Mucosa of descending colon (tissue), 3 donors: Measurements from ENCODE around the gene HOXA11. TPM values are rescaled to one million over a fixed set of nuclear protein-coding genes. Genes with fewer than 3 reads are reported as not detected.
A peak's percentile ranks its signal among the peaks of the same experiment; 100 is the strongest.

Experiments
- ATAC-seq: fragments of 200-7000 bp; cut with Tn5 transposase; one replicate; pipeline ENCODE4 v1.9.1; 2020; ENCODE audit warnings: mild to moderate bottlenecking, moderate library complexity
- DNase-seq, 3 donors: peaks; one replicate each; pipeline ENCODE4 v3.0.0-alpha.2; 2020
- H3K36me3 ChIP-seq: fragments of 200-600 bp; one replicate; pipeline ENCODE4 v1.8.0; 2021; ENCODE audit warnings: low read depth, mild to moderate bottlenecking
- H3K4me1 ChIP-seq: fragments of 200-600 bp; one replicate; pipeline ENCODE4 v1.8.0; 2021; ENCODE audit warnings: low read depth, mild to moderate bottlenecking
- H3K4me3 ChIP-seq: fragments of 200-600 bp; one replicate; pipeline ENCODE4 v1.8.0; 2021; ENCODE audit warnings: mild to moderate bottlenecking
- H3K9me3 ChIP-seq: fragments of 200-600 bp; one replicate; pipeline ENCODE4 v1.8.0; 2021; ENCODE audit warnings: mild to moderate bottlenecking
- CTCF ChIP-seq: fragments of 200-600 bp; IDR thresholded peaks from one replicate; pipeline ENCODE4 v1.8.0; 2022; ENCODE audit warnings: antibody characterized with exemption, mild to moderate bottlenecking
- intact Hi-C, 2 donors: fragments of 100-400 bp; cut with DNase I in 1 of 2; cut with micrococcal nuclease in 1 of 2; formaldehyde crosslinking; loops; one replicate each; pipeline versions ENCODE4 v1.11.0 to v1.11.1; 2022; cut with DNase I, micrococcal nuclease
- total RNA-seq, 3 donors: library from RNA; stranded (reverse); fragmentation: NEBNext Ultra II Directional in 2 of 3; extraction: Animal tissue kit (Norgen Biotek cat#: 25700) in 2 of 3; gene quantifications; one replicate each; pipeline versions ENCODE4 v1.2.1 to v1.2.4, GENCODE V29; 2021 to 2023
- donor health status: DM: no; HTN: no; CAD: no; lungs with moderate emphysema.
- donor health status: DM: no; HTN: no; CAD: no.
- donor health status: DM: no; HTN: yes; CAD: no.

The HOXA11 gene
- total RNA-seq, 3 donors from 2014 or later, result 3.2 to 27.2 (median 5.4) TPM

- Histone ChIP-seq H3K4me3 (no peak overlapping the region), H3K4me1 (peaks cover 11% of the 10 kb centered on the region), H3K9me3 (no peaks in the 10 kb centered on the region), H3K36me3 (no peaks in the 10 kb centered on the region)
- no peak for TF ChIP-seq CTCF
- intact Hi-C loops, result no loop called here
- ATAC-seq (no peak), DNase-seq (peak in 2 of 3 donors; percentile 63 to 70)
These were observed 13.8 kb downstream of the HOXA11 start for GRCh38 chr7:27171325-27171636.

GRCh38 chr7:27170426-27171324, 14.4 kb downstream of the HOXA11 start:
- DNase-seq, result no peak
- TF ChIP-seq CTCF, result no peak
- Histone ChIP-seq H3K9me3 (no peaks in the 10 kb centered on the region), H3K4me3 (peak overlapping the region; percentile 11), H3K4me1 (peaks cover 11% of the 10 kb centered on the region), H3K36me3 (no peaks in the 10 kb centered on the region)
- ATAC-seq, result no peak
- intact Hi-C loops, result no loop called here

GRCh38 chr7:27169658-27170425, 15.2 kb downstream of the HOXA11 start:
- H3K4me3 ChIP-seq, result peak overlapping the region; percentile 23
- DNase-seq (peak in 2 of 3 donors; percentile 55 to 71), ATAC-seq (peak; percentile 2)
- peaks cover 11% of the 10 kb centered on the region for H3K4me1 ChIP-seq
- H3K36me3 ChIP-seq, result no peaks in the 10 kb centered on the region
- intact Hi-C loops, result loop anchor here (5.0 to 10.0 kb wide), 2 partner anchors 1305 to 1313 kb away; no protein-coding TSS in a partner anchor
- H3K9me3 ChIP-seq, result no peaks in the 10 kb centered on the region
- no peak for TF ChIP-seq CTCF

- peak; percentile 26 for ATAC-seq
- no peaks in the 10 kb centered on the region for H3K9me3 ChIP-seq
- H3K4me3 ChIP-seq, result peak overlapping the region; percentile 14
- DNase-seq, result peak; percentile 74 to 82 (median 81)
- H3K36me3 ChIP-seq, result no peaks in the 10 kb centered on the region
- H3K4me1 ChIP-seq, result peaks cover 11% of the 10 kb centered on the region
- intact Hi-C loops, result loop anchor here (5.0 to 10.0 kb wide), 2 partner anchors 1304 to 1311 kb away; no protein-coding TSS in a partner anchor
- no peak for TF ChIP-seq CTCF
These were observed 16.6 kb downstream of the HOXA11 start for GRCh38 chr7:27168265-27168947.

GRCh38 chr7:27167916-27168264, 17.1 kb downstream of the HOXA11 start:
- peaks cover 13% of the 10 kb centered on the region for H3K4me1 ChIP-seq
- intact Hi-C loops, result loop anchor here (5.0 to 10.0 kb wide), 2 partner anchors 1303 to 1311 kb away; no protein-coding TSS in a partner anchor
- DNase-seq (peak in 1 of 3 donors; percentile 22), ATAC-seq (no peak)
- no peak for TF ChIP-seq CTCF
- H3K4me3 ChIP-seq, result no peak overlapping the region
- no peaks in the 10 kb centered on the region for H3K36me3 ChIP-seq
- no peaks in the 10 kb centered on the region for H3K9me3 ChIP-seq
